ENCODE data around the gene PASK.

DNA sequence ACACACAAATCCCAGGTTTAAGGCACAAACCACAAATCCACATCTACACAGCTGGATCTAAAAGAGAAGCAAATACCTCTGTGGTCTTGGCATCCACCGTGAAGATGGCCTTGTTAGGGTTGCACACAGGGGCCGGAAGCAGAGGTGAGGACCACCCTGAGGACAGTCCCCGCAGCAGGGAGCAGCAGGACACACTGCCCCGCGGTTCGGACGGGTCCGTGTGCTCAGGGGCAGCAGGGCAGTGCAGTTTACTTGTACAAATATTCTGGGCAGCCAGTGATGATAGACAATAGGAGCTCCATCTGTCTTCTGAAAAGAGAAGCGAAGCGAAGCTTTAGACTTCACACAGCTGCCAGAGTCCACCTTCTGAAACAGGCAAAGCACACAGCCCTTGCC lies 8.8 kb downstream of the PASK start:
- TF ChIP-seq TARDBP (IDR thresholded peaks at IDR 0.05): no peak
- TF ChIP-seq HDGF (IDR thresholded peaks at IDR 0.05; ENCODE audit: borderline replicate concordance): no peak
- no peak for TF ChIP-seq LEF1 (IDR thresholded peaks at IDR 0.05; ENCODE audit: borderline replicate concordance)
- TF ChIP-seq L3MBTL2 (conservative IDR thresholded peaks at IDR 0.05): no peak
- TF ChIP-seq SP1 (IDR thresholded peaks at IDR 0.05): no peak
- TF ChIP-seq ARNT (IDR thresholded peaks at IDR 0.05): no peak
- no peak for TF ChIP-seq SUZ12 (IDR thresholded peaks at IDR 0.05)
- TF ChIP-seq BHLHE40 (IDR thresholded peaks at IDR 0.05; ENCODE audit: borderline replicate concordance): no peak
- no peak for TF ChIP-seq FOXM1 (IDR thresholded peaks at IDR 0.05; ENCODE audit: borderline replicate concordance)
- TF ChIP-seq FOXK2 (IDR thresholded peaks at IDR 0.05): no peak
- no peak for TF ChIP-seq ELF4 (IDR thresholded peaks at IDR 0.05)
- TF ChIP-seq ZNF384 (IDR thresholded peaks at IDR 0.05): no peak

All from HEK293T (cell line).